Measurements from ENCODE around the gene C2CD4C. TPM values are rescaled to one million over a fixed set of nuclear protein-coding genes. Genes with fewer than 3 reads are reported as not detected.

The C2CD4C gene
- total and polyA plus RNA-seq, 4 donors: 0.88 to 1.1 TPM; not detected in 2

DNA sequence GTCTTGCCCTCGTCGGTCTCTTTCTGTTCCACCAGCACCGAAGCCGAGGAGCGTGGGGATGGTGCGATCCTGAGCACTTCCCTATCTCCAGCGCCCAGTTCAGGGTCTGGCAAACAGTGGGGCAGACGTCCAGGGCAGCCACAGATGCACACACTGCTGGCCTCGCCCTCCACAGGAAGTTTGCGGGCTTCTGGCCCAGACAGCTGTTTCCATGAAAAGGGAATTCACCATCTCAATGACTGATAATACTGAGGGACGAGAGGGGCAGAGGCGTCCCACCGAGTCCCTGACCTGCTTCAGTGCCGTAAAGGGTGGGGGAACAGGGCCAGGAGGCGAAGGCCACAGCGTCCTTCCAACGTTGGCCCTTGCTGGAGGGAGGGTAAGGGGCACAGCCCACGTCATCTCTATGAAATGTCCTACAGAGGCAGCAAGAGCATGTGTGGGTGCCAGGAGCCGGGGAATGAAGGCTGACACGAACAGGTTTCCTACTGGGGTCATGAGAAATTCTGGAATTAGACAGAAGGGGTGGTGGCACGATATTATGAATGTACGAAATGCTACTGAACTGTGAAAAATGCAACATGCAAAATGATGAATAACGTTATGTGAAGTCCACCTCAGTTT, 32.4 kb upstream of the C2CD4C start:
- H3K4me1 ChIP-seq (ENCODE audit: control insufficient read depth in 1 of 2, insufficient read depth in 2 of 2, low read length in 2 of 2): no peaks in the 10 kb centered on the region
- no peak overlapping the region for H3K4me3 ChIP-seq (ENCODE audit: low read length in 2 of 2)
- H3K36me3 ChIP-seq (ENCODE audit: control insufficient read depth in 1 of 2, insufficient read depth in 2 of 2, low read length in 1 of 2): no peaks in the 10 kb centered on the region
- intact Hi-C loops (cut with DNase I): no loop called here
- 69 to 71% methylated on average over 23 of the region's 23 CpGs for WGBS, 2 donors
- no peaks in the 10 kb centered on the region for H3K9me3 ChIP-seq (ENCODE audit: control insufficient read depth, low read length)
- no peak for ATAC-seq (ENCODE audit: low FRiP score)
- DNase-seq: no peak
- no peak overlapping the region for H3K27ac ChIP-seq (ENCODE audit: low read depth in 1 of 2, low read length in 2 of 2)
- H3K27me3 ChIP-seq (ENCODE audit: control insufficient read depth in 1 of 2, insufficient read depth in 2 of 2, low read length in 1 of 2): no peaks in the 10 kb centered on the region

DNA sequence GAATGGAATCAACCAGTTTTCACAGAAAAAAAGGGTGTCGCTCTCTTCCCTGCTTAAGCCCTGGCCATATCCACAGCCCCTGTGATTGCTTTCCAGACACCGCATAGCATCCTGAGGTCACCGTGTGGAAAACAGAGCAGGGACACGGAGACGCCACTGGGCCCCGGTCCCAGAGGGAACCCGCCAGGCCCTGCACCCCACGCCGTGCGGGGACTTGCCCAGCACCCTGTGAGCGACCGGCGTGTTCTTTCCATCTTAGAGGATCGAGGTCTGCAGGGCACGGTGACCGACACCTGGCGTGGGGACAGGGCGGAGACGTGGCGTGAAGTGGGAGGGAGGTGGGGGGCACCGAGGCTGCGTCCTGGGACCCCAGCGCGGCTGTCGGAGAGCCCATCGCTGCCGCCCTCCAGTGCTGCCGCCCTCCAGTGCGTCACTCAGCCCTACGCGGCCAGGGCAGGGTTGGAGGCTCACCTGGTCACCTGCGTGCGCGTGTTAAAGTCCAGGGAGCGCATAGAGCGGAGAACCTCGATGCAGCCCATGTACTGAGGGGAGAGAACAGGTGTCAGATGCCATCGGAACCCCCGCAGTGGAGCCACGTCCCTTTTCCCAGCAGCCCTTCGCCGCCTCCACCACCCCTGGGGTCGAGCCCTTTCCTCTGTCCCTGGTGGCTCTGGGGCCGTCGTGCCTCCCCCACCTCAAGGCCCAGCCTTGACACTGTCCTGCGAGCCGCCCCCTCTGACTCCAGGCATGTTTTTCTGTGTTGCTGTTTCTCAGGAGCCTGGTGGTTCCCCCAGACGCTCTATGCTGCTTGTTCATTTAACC, 31.7 kb upstream of the C2CD4C start:
- no peaks in the 10 kb centered on the region for H3K9me3 ChIP-seq (ENCODE audit: control insufficient read depth, low read length)
- WGBS, 2 donors: 85 to 87% methylated on average over 48 of the region's 48 CpGs
- no peaks in the 10 kb centered on the region for H3K36me3 ChIP-seq (ENCODE audit: control insufficient read depth in 1 of 2, insufficient read depth in 2 of 2, low read length in 1 of 2)
- H3K27ac ChIP-seq (ENCODE audit: low read depth in 1 of 2, low read length in 2 of 2): no peak overlapping the region
- DNase-seq (no peak), ATAC-seq (ENCODE audit: low FRiP score) (peak; percentile 8)
- H3K4me1 ChIP-seq (ENCODE audit: control insufficient read depth in 1 of 2, insufficient read depth in 2 of 2, low read length in 2 of 2): no peaks in the 10 kb centered on the region
- intact Hi-C loops (cut with DNase I): no loop called here
- H3K27me3 ChIP-seq (ENCODE audit: control insufficient read depth in 1 of 2, insufficient read depth in 2 of 2, low read length in 1 of 2): no peaks in the 10 kb centered on the region
- no peak overlapping the region for H3K4me3 ChIP-seq (ENCODE audit: low read length in 2 of 2)

DNA sequence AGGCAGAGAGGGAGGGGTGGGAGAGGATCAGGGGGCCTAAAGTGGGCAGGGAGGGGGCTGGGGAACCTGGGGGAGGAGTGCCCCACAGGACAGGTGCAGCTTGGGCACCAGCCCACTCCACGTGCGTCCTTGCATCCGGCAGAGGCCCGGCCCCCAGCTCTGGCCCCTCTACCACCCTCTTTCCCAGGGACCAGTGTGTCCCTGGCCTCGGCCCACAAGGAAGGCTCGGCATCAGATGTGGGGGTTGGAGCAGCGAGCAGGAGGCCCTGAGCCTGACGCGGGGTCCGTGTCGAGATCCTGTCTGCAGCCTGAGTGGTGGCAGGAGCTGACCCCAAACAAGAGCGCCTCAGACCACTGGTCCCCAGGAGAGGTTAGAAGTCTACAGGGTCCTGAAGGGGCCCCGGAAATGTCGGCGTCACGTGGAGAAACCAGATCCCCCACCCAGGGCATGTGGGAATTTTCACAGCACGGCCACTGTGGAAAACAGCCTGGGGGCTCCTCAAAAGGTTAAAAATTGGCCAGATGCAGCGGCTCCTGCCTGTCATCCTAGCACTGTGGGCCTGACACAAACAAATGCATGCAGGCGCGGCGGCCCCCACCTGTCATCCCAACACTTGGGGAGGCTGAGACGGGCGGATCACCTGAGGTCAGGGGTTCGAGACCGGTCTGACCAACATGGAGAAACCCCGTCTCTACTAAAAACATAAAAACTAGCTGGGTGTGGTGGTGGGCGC, 30.4 kb upstream of the C2CD4C start:
- no peaks in the 10 kb centered on the region for H3K27me3 ChIP-seq (ENCODE audit: control insufficient read depth in 1 of 2, insufficient read depth in 2 of 2, low read length in 1 of 2)
- H3K36me3 ChIP-seq (ENCODE audit: control insufficient read depth in 1 of 2, insufficient read depth in 2 of 2, low read length in 1 of 2): no peaks in the 10 kb centered on the region
- DNase-seq (no peak), ATAC-seq (ENCODE audit: low FRiP score) (no peak)
- no peak overlapping the region for H3K4me3 ChIP-seq (ENCODE audit: low read length in 2 of 2)
- H3K27ac ChIP-seq (ENCODE audit: low read depth in 1 of 2, low read length in 2 of 2): no peak overlapping the region
- 83% methylated on average over 27 of the region's 27 CpGs for WGBS, 2 donors
- H3K9me3 ChIP-seq (ENCODE audit: control insufficient read depth, low read length): no peaks in the 10 kb centered on the region
- intact Hi-C loops (cut with DNase I): no loop called here
- H3K4me1 ChIP-seq (ENCODE audit: control insufficient read depth in 1 of 2, insufficient read depth in 2 of 2, low read length in 2 of 2): no peaks in the 10 kb centered on the region

DNA sequence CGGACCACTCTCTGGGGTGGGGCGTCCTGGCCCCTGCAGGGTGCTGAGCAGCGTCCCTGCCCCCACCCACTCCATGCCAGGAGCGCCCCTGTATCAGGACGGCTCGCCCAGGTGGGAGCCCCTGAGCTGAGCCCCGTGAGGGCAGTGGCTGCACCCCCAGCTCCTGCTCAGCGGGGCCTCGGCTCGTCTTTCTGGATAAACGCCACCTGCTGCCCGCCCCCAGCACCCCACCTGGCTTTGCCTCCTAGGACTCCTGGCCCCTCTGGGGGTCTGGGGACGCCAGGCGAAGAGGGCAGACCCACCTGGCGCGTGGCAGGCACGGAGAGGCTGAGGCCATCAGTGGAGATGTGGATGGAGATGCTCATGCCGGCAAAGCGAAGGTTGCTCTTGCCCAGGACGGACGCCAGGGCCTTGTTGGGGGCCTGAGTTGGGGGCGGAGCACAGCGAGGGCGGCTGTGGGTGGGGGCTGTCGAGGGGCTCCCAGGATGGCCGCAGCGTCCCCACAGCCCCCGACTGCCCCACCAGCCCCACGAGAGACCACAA, 29.5 kb upstream of the C2CD4C start:
- Histone ChIP-seq H3K9me3 (ENCODE audit: control insufficient read depth, low read length) (no peaks in the 10 kb centered on the region), H3K4me1 (ENCODE audit: control insufficient read depth in 1 of 2, insufficient read depth in 2 of 2, low read length in 2 of 2) (no peaks in the 10 kb centered on the region), H3K27ac (ENCODE audit: low read depth in 1 of 2, low read length in 2 of 2) (no peak overlapping the region), H3K36me3 (ENCODE audit: control insufficient read depth in 1 of 2, insufficient read depth in 2 of 2, low read length in 1 of 2) (no peaks in the 10 kb centered on the region), H3K27me3 (ENCODE audit: control insufficient read depth in 1 of 2, insufficient read depth in 2 of 2, low read length in 1 of 2) (no peaks in the 10 kb centered on the region), H3K4me3 (ENCODE audit: low read length in 2 of 2) (no peak overlapping the region)
- no peak for ATAC-seq (ENCODE audit: low FRiP score)
- intact Hi-C loops (cut with DNase I): no loop called here
- peak in 1 of 2 donors; percentile 63 for DNase-seq
- WGBS, 2 donors: 63 to 71% methylated on average over 25 to 29 of the region's 29 CpGs

DNA sequence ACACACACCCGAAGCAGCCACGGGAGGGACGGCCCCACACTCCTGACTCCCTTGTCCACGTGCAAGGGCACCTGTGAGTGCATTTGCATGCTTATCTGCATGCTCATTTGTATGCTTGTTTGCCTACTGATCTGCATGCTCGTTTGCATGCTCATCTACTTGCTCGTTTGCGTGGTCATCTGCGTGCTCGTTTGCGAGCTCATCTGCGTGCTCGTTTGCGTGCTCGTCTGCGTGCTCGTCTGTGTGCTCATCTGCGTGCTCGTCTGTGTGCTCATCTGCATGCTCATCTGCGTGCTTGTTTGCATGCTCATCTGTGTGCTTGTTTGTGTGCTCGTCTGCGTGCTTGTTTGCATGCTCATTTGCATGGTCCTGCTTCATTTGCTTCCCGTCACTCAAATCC, 28.1 kb upstream of the C2CD4C start:
- intact Hi-C loops (cut with DNase I): no loop called here
- ATAC-seq (ENCODE audit: low FRiP score) (no peak), DNase-seq (no peak)
- H3K36me3 ChIP-seq (ENCODE audit: control insufficient read depth in 1 of 2, insufficient read depth in 2 of 2, low read length in 1 of 2): no peaks in the 10 kb centered on the region
- no peaks in the 10 kb centered on the region for H3K27me3 ChIP-seq (ENCODE audit: control insufficient read depth in 1 of 2, insufficient read depth in 2 of 2, low read length in 1 of 2)
- no peak overlapping the region for H3K4me3 ChIP-seq (ENCODE audit: low read length in 2 of 2)
- no peaks in the 10 kb centered on the region for H3K9me3 ChIP-seq (ENCODE audit: control insufficient read depth, low read length)
- H3K27ac ChIP-seq (ENCODE audit: low read depth in 1 of 2, low read length in 2 of 2): no peak overlapping the region
- 89 to 92% methylated on average over 22 of the region's 22 CpGs for WGBS, 2 donors
- no peaks in the 10 kb centered on the region for H3K4me1 ChIP-seq (ENCODE audit: control insufficient read depth in 1 of 2, insufficient read depth in 2 of 2, low read length in 2 of 2)

DNA sequence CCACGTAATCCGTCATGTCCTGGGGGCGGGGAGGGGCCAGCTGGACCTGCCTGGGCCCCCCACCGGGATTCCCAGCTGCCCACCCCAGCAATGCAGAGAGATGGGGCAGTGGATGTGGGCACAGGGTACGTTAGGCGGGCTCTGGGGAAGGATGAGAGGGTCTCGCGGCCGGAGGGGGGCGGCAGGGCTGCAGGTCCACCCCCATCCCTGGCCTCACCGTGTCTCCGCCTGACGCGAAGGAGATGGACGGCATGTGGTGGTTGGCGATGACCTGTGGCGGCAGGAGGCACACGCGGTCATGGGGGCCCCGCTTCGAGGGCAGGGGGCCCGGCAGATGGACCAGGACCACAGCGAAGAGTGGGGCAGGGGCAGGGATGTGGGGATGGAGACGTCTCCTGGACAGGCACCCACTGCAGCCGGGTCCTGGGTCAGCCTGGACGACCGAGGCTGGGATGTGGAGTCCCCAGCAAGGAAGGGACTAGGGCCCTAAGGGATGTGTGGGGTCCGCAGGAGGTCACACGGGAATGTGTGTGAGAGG, 27.5 kb upstream of the C2CD4C start:
- WGBS, 2 donors: 58 to 68% methylated on average over 27 to 29 of the region's 29 CpGs
- DNase-seq (no peak), ATAC-seq (ENCODE audit: low FRiP score) (no peak)
- H3K27me3 ChIP-seq (ENCODE audit: control insufficient read depth in 1 of 2, insufficient read depth in 2 of 2, low read length in 1 of 2): no peaks in the 10 kb centered on the region
- H3K9me3 ChIP-seq (ENCODE audit: control insufficient read depth, low read length): no peaks in the 10 kb centered on the region
- no peak overlapping the region for H3K4me3 ChIP-seq (ENCODE audit: low read length in 2 of 2)
- intact Hi-C loops (cut with DNase I): no loop called here
- no peaks in the 10 kb centered on the region for H3K36me3 ChIP-seq (ENCODE audit: control insufficient read depth in 1 of 2, insufficient read depth in 2 of 2, low read length in 1 of 2)
- no peaks in the 10 kb centered on the region for H3K4me1 ChIP-seq (ENCODE audit: control insufficient read depth in 1 of 2, insufficient read depth in 2 of 2, low read length in 2 of 2)
- H3K27ac ChIP-seq (ENCODE audit: low read depth in 1 of 2, low read length in 2 of 2): no peak overlapping the region

DNA sequence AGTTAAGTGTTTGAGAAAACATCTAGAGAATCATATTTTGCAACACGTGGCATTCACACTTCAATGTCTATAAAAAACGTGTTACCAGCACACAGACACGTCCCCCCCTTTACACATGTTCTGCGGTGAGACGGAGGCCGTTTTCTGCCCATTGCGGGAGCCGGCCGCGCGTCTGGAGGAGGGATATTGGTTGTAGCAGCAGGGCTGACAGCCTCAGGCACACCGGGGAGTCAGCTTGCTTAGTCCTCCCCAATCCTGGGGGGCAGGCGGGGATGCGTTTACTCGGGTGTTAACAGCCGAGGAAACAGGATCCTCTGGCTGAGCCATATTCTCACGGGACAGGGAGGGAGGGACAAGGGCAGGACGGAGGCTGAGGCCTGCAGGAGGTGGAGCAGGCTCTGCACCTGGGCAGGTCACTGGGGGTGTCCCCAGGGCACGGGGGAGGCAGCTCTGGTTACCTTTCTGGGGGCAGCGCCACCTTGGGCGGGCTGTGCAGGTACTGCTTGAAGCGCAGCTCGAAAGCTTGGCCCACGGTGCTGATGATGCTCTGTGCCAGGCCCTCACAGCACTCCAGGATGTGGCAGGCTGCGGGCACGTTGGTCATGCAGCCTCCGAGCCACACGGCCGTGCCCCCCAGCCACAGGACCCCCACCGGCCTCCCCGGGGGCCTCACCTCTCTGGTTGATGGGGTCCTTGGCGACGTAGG, 26.9 kb upstream of the C2CD4C start:
- 64 to 75% methylated on average over 33 of the region's 33 CpGs for whole genome bisulfite sequencing, 2 donors
- no peak for DNase-seq
- no peaks in the 10 kb centered on the region for H3K36me3 ChIP-seq (ENCODE audit: control insufficient read depth in 1 of 2, insufficient read depth in 2 of 2, low read length in 1 of 2)
- H3K4me1 ChIP-seq (ENCODE audit: control insufficient read depth in 1 of 2, insufficient read depth in 2 of 2, low read length in 2 of 2): no peaks in the 10 kb centered on the region
- H3K9me3 ChIP-seq (ENCODE audit: control insufficient read depth, low read length): no peaks in the 10 kb centered on the region
- H3K4me3 ChIP-seq (ENCODE audit: low read length in 2 of 2): no peak overlapping the region
- no peaks in the 10 kb centered on the region for H3K27me3 ChIP-seq (ENCODE audit: control insufficient read depth in 1 of 2, insufficient read depth in 2 of 2, low read length in 1 of 2)
- H3K27ac ChIP-seq (ENCODE audit: low read depth in 1 of 2, low read length in 2 of 2): no peak overlapping the region
- intact Hi-C loops (cut with DNase I): no loop called here
- ATAC-seq (ENCODE audit: low FRiP score): peak; percentile 44

DNA sequence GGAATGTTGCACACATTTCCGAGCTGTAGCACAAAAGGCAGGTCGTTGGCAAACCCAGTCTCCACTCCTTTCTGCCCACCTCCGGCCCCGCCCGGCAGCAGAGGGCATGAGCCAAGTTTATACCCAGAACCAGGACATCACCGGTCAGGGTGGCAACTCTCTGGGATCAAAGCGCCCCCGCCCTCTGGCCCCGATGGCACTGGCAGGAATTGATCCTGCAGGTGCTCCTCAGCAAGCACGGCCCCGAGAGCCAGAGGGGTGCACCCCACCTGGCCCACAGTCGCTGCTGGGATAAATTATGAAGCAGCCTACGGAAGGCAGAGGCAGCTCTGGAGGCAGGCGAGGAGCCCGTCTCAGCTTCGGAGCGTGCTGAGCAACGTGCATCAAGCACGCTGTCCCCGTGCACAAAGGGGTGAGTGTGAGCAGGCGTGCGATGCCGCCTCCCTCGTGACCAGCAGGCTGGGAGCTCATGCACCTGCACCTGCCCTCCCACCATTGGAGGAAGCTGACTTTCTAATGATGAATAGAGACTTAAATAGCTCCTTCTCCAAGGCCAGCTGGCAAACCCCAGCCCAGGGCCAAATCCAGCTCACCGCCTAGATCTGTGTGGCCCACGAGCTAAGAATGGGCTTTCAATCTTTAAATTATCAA, 26.2 kb upstream of the C2CD4C start:
- intact Hi-C loops (cut with DNase I): no loop called here
- ATAC-seq (ENCODE audit: low FRiP score) (no peak), DNase-seq (no peak)
- Histone ChIP-seq H3K27ac (ENCODE audit: low read depth in 1 of 2, low read length in 2 of 2) (no peak overlapping the region), H3K27me3 (ENCODE audit: control insufficient read depth in 1 of 2, insufficient read depth in 2 of 2, low read length in 1 of 2) (no peaks in the 10 kb centered on the region), H3K4me3 (ENCODE audit: low read length in 2 of 2) (no peak overlapping the region), H3K36me3 (ENCODE audit: control insufficient read depth in 1 of 2, insufficient read depth in 2 of 2, low read length in 1 of 2) (no peaks in the 10 kb centered on the region), H3K9me3 (ENCODE audit: control insufficient read depth, low read length) (no peaks in the 10 kb centered on the region), H3K4me1 (ENCODE audit: control insufficient read depth in 1 of 2, insufficient read depth in 2 of 2, low read length in 2 of 2) (no peaks in the 10 kb centered on the region)
- 86 to 90% methylated on average over 26 of the region's 26 CpGs for WGBS, 2 donors
